H1 (cell line): ENCODE measurements around the gene WDR1. TPM values are rescaled to one million over a fixed set of nuclear protein-coding genes. Genes with fewer than 3 reads are reported as not detected.

Source experiments
- CTCF ChIA-PET: fragments of 300-600 bp; sonication (Branson Sonifier 250); formaldehyde crosslinking; loops from one replicate; lab custom pipeline; 2021; ENCODE audit not compliant: partially characterized antibody; lab: Charles Lee
- POLR2A ChIA-PET: fragments of 300-600 bp; sonication (Branson Sonifier 250); formaldehyde crosslinking; loops from one replicate; lab custom pipeline; 2021; ENCODE audit warnings: inconsistent platforms; ENCODE audit not compliant: partially characterized antibody; lab: Charles Lee
- DNase-seq, 2 experiments: peaks; one replicate each; pipeline versions ENCODE4 v3.0.0 to v3.0.0-alpha.2; 2010 to 2022; ENCODE audit warnings: low spot score in 2 of 2, low read depth in 1 of 2, mixed read lengths in 1 of 2
- FAIRE-seq: peaks from 2 replicates; lab custom pipeline; 2011; peaks lifted over from hg19 to GRCh38; lab: Jason Lieb, UNC
- H2AFZ ChIP-seq: 2 replicates; pipeline ENCODE4 v1.8.1; 2012; ENCODE audit warnings: low read length, inconsistent platforms
- H2AK5ac ChIP-seq: 2 replicates; pipeline ENCODE4 v1.6.1; 2013; ENCODE audit warnings: low read depth, low read length
- H2BK120ac ChIP-seq: replicated peaks from 2 replicates; pipeline ENCODE3; 2013; ENCODE audit warnings: low read depth, low read length, inconsistent platforms
- H2BK12ac ChIP-seq: 2 replicates; pipeline ENCODE4 v1.6.1; 2013; ENCODE audit warnings: low read depth, low read length
- H2BK15ac ChIP-seq: 2 replicates; pipeline ENCODE4 v1.6.1; 2013; ENCODE audit warnings: low read length
- H2BK20ac ChIP-seq: 2 replicates; pipeline ENCODE4 v1.6.1; 2013; ENCODE audit warnings: low read length
- H2BK5ac ChIP-seq: 2 replicates; pipeline ENCODE4 v1.6.1; 2013; ENCODE audit warnings: low read depth, low read length
- H3K14ac ChIP-seq: 2 replicates; pipeline ENCODE4 v1.6.1; 2013; ENCODE audit warnings: inconsistent platforms; ENCODE audit not compliant: insufficient read length
- H3K18ac ChIP-seq: 2 replicates; pipeline ENCODE4 v1.6.1; 2013; ENCODE audit warnings: low read length; ENCODE audit errors: extremely low read depth
- H3K23ac ChIP-seq: 2 replicates; pipeline ENCODE4 v1.6.1; 2013; ENCODE audit warnings: inconsistent platforms; ENCODE audit not compliant: insufficient read length
- H3K23me2 ChIP-seq: 2 replicates; pipeline ENCODE4 v1.6.1; 2013; ENCODE audit warnings: low read depth, low read length
- H3K27ac ChIP-seq: 2 replicates; pipeline ENCODE4 v1.6.1; 2011; ENCODE audit warnings: low read depth, low read length, inconsistent platforms
- H3K27me3 ChIP-seq, 4 experiments: replicated peaks in 1 of 4; 1 replicate in 1 of 4; 2 replicates in 3 of 4; pipeline versions ENCODE4 v1.6.1 to v1.8.1; 2011 to 2013; ENCODE audit warnings: low read length in 3 of 4, mild to moderate bottlenecking in 3 of 4, inconsistent platforms in 2 of 4, mixed read lengths in 2 of 4, moderate library complexity in 1 of 4; ENCODE audit not compliant: control insufficient read depth in 3 of 4, insufficient read depth in 3 of 4; ENCODE audit errors: extremely low read depth in 1 of 4
- H3K36me3 ChIP-seq, 4 experiments: 2 replicates each; pipeline versions ENCODE4 v1.6.1 to v1.8.1; 2011 to 2013; ENCODE audit warnings: mild to moderate bottlenecking in 4 of 4, low read length in 3 of 4, moderate library complexity in 2 of 4, control low read depth in 1 of 4, inconsistent platforms in 1 of 4; ENCODE audit not compliant: insufficient read depth in 4 of 4, control insufficient read depth in 2 of 4
- H3K4ac ChIP-seq: replicated peaks from 2 replicates; pipeline ENCODE3; 2013; ENCODE audit warnings: low read length, low read depth, mixed read lengths, inconsistent platforms; ENCODE audit not compliant: insufficient read length
- H3K4me1 ChIP-seq, 4 experiments: replicated peaks in 1 of 4; 1 replicate in 1 of 4; 2 replicates in 3 of 4; pipeline versions ENCODE4 v1.6.1 to v1.8.1; 2011 to 2013; ENCODE audit warnings: low read length in 3 of 4, inconsistent platforms in 2 of 4, mixed read lengths in 1 of 4; ENCODE audit not compliant: insufficient read depth in 4 of 4, control insufficient read depth in 3 of 4
- H3K4me2 ChIP-seq, 2 experiments: 2 replicates each; pipeline versions ENCODE4 v1.6.1 to v1.8.1; 2011 to 2013; ENCODE audit warnings: low read depth in 2 of 2, low read length in 2 of 2, control low read depth in 1 of 2, inconsistent platforms in 1 of 2, mild to moderate bottlenecking in 1 of 2; ENCODE audit not compliant: insufficient read depth in 1 of 2
- H3K4me3 ChIP-seq, 4 experiments: fragments of 200-600, 300-600 bp in 1 of 4; sonication (generic), shearing (Covaris generic), sonication (Bioruptor Twin) in 1 of 4; 2 replicates each; pipeline versions ENCODE4 v1.5.1 to v1.8.1; 2011 to 2016; ENCODE audit warnings: low read length in 4 of 4, low read depth in 3 of 4, control low read depth in 2 of 4, inconsistent platforms in 2 of 4, mild to moderate bottlenecking in 2 of 4, mixed read lengths in 1 of 4, moderate library complexity in 1 of 4; ENCODE audit not compliant: insufficient read depth in 2 of 4; ENCODE audit errors: extremely low read depth in 1 of 4
- H3K56ac ChIP-seq: replicated peaks from 2 replicates; pipeline ENCODE3; 2013; ENCODE audit warnings: low read depth, mild to moderate bottlenecking, mixed read lengths, low read length, inconsistent platforms; ENCODE audit not compliant: insufficient read length
- H3K79me1 ChIP-seq: 2 replicates; pipeline ENCODE4 v1.6.1; 2013; ENCODE audit warnings: low read depth, low read length, control low read depth
- H3K79me2 ChIP-seq, 2 experiments: 2 replicates each; pipeline versions ENCODE4 v1.6.1 to v1.8.1; 2012 to 2013; ENCODE audit warnings: low read length in 2 of 2, mild to moderate bottlenecking in 2 of 2, inconsistent platforms in 1 of 2; ENCODE audit not compliant: insufficient read depth in 2 of 2, control insufficient read depth in 1 of 2
- H3K9ac ChIP-seq, 4 experiments: replicated peaks in 1 of 4; 1 replicate in 1 of 4; 2 replicates in 3 of 4; pipeline versions ENCODE4 v1.6.1 to v1.8.1; 2011 to 2013; ENCODE audit warnings: low read depth in 3 of 4, low read length in 3 of 4, control low read depth in 2 of 4, mild to moderate bottlenecking in 2 of 4, moderate library complexity in 2 of 4, inconsistent platforms in 1 of 4; ENCODE audit errors: extremely low read depth in 1 of 4
- H3K9me3 ChIP-seq, 2 experiments: 2 replicates each; pipeline versions ENCODE4 v1.6.1 to v1.8.1; 2012 to 2013; ENCODE audit warnings: mild to moderate bottlenecking in 2 of 2, moderate library complexity in 2 of 2, control low read depth in 1 of 2, inconsistent platforms in 1 of 2, low read depth in 1 of 2, low read length in 1 of 2, mixed read lengths in 1 of 2; ENCODE audit not compliant: insufficient read depth in 2 of 2
- H4K20me1 ChIP-seq, 2 experiments: replicated peaks in 1 of 2; 2 replicates each; pipeline versions ENCODE3 to v1.8.1; 2011 to 2013; ENCODE audit warnings: inconsistent platforms in 2 of 2, low read length in 2 of 2, mild to moderate bottlenecking in 1 of 2; ENCODE audit not compliant: insufficient read depth in 2 of 2, control insufficient read depth in 1 of 2
- H4K5ac ChIP-seq: 2 replicates; pipeline ENCODE4 v1.6.1; 2013; ENCODE audit warnings: low read length, low read depth, mixed read lengths, inconsistent platforms; ENCODE audit not compliant: insufficient read length
- H4K8ac ChIP-seq: 2 replicates; pipeline ENCODE4 v1.8.0; 2013; ENCODE audit warnings: mild to moderate bottlenecking, moderate library complexity, low read length, inconsistent platforms; ENCODE audit not compliant: insufficient read depth; ENCODE audit errors: extremely low read depth
- H4K91ac ChIP-seq: replicated peaks from 2 replicates; pipeline ENCODE3; 2013; ENCODE audit warnings: low read length, mixed read lengths, inconsistent platforms; ENCODE audit not compliant: insufficient read length
- ASH2L ChIP-seq: fragments of 200-600, 300-600 bp; sonication (generic); IDR thresholded peaks from one replicate; pipeline ENCODE4 v1.7.1; 2017; ENCODE audit warnings: low read length
- BACH1 ChIP-seq: IDR thresholded peaks from 2 replicates; pipeline ENCODE4 v1.6.1; 2012; ENCODE audit warnings: low read length, improper control_type of control experiment
- CEBPB ChIP-seq: IDR thresholded peaks from 2 replicates; pipeline ENCODE4 v1.6.1; 2012; ENCODE audit warnings: low read depth, low read length
- FOSL1 ChIP-seq: IDR thresholded peaks from 2 replicates; pipeline ENCODE4 v1.6.1; 2011; ENCODE audit warnings: mild to moderate bottlenecking, low read depth, low read length, moderate library complexity; ENCODE audit not compliant: insufficient read depth
- JUND ChIP-seq: IDR thresholded peaks from 2 replicates; pipeline ENCODE4 v1.6.1; 2011; ENCODE audit warnings: mild to moderate bottlenecking, improper control_type of control experiment, low read length
- KDM1A ChIP-seq: fragments of 200-600, 300-600 bp; sonication (generic); IDR thresholded peaks from 2 replicates; pipeline ENCODE4 v1.7.1; 2016; ENCODE audit warnings: mild to moderate bottlenecking, low read length, borderline replicate concordance
- KDM4A ChIP-seq: IDR thresholded peaks from one replicate; pipeline ENCODE4 v1.7.1; 2012; ENCODE audit warnings: low read depth, mild to moderate bottlenecking, moderate library complexity, low read length, inconsistent platforms; ENCODE audit not compliant: severe bottlenecking
- RBBP5 ChIP-seq: IDR thresholded peaks from 2 replicates; pipeline ENCODE4 v1.7.1; 2012; ENCODE audit warnings: low read depth, mild to moderate bottlenecking, inconsistent platforms, low read length, moderate library complexity, borderline replicate concordance
- RFX5 ChIP-seq: IDR thresholded peaks from 2 replicates; pipeline ENCODE4 v1.6.1; 2011; ENCODE audit warnings: low read depth, low read length, improper control_type of control experiment, borderline replicate concordance
- SP2 ChIP-seq: IDR thresholded peaks from 2 replicates; pipeline ENCODE4 v1.6.1; 2012; ENCODE audit warnings: mild to moderate bottlenecking, low read length, inconsistent platforms
- ZNF274 ChIP-seq: IDR thresholded peaks from 2 replicates; pipeline ENCODE4 v1.7.0; 2012; ENCODE audit warnings: low read length, borderline replicate concordance; ENCODE audit errors: extremely low read depth
- WGBS, 2 experiments: shearing (Covaris generic) in 1 of 2; methylation state at CpG; one replicate each; pipeline versions ENCODE4 v1.1.6 to v1.1.7; 2013 to 2015; ENCODE audit warnings: low lambda C conversion rate in 2 of 2, mixed read lengths in 2 of 2, inconsistent platforms in 1 of 2, low coverage in 1 of 2, missing lambda C conversion rate in 1 of 2; ENCODE audit not compliant: insufficient replicate concordance in 2 of 2, insufficient coverage in 1 of 2, insufficient read length in 1 of 2; ENCODE audit errors: extremely low coverage in 1 of 2, missing lambda C conversion rate in 1 of 2; 5-methylcytosine and 5-hydroxymethylcytosine counted together
- polyA plus RNA-seq, 7 experiments: library from polyadenylated mRNA; depleted of rRNA in 3 of 7; stranded (reverse) in 5 of 7; unstranded in 2 of 7; fragments of >200 nt in 5 of 7; fragments of 200-250 nt in 2 of 7; gene quantifications; 1 replicate in 5 of 7; 2 replicates in 1 of 7; 4 replicates in 1 of 7; pipeline versions ENCODE4 v1.2.1 to v1.2.3, GENCODE V29; 2011 to 2013; ENCODE audit warnings: missing spikeins in 2 of 7, mixed read lengths in 2 of 7
- total RNA-seq: library from RNA; stranded (reverse); fragmentation: NEBNext Ultra II Directional; extraction: Animal tissue kit (Norgen Biotek cat#: 25700); gene quantifications from 2 replicates; pipeline ENCODE4 v1.2.1, GENCODE V29; 2021
- TF ChIP-seq, protein P1 (sequence below): IDR thresholded peaks from 2 replicates; pipeline ENCODE4 v1.6.1; 2011; ENCODE audit warnings: low read length, improper control_type of control experiment

WDR1 gene
- total and polyA plus RNA-seq, 2 of the 8 experiments (the other 6 are each of a cell fraction or from before 2014, with no cell fraction given) = 315 to 377 TPM

DNA sequence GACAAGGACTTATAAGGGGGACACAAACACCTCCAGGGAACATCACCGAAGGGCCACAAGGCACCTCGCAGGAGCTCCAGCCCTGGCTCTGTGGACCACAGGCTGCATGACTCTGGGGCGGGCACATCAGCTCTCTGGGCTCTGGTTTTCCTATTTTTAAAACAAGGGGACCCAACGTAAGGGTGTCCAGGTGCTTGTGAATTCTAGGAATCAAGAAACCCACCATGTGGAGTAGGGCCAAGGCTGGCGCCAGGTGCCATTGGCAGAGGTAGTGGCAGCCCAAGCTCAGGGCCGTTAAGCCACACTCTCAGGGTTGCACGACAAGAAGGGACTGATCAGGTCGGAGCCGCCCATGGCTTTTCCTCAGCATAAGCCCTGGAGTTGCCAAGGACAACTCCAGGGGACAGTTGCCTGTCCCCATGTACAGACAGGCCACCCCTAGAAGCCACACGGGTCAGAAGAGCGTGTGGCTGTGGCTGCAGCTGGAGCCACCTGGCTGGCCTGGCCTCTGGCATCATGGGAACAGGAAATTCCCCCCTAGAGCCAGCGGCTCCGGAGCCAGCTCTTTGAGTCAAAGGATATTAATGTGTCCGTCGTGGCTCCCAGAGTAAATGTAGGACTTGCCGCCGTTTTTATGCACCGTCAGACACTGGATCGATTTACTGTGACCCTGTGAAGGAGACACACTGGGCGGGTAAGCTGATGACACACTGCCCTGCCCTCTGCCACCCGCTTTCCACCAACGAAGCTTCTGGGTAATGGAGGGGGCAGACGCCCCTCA lies 32.5 kb downstream of the WDR1 start:
- H2AFZ ChIP-seq = no peak overlapping the region
- H3K23ac ChIP-seq = no peak overlapping the region
- H3K79me2 ChIP-seq = peaks cover 0 to 4% of the 10 kb centered on the region in 2 experiments; a peak in 1 of 4 replicates
- no peaks in the 10 kb centered on the region for H3K9me3 ChIP-seq
- POLR2A ChIA-PET = interaction anchor here (0.7 to 2.6 kb wide), 5 partner anchors 9 to 29 kb away, joined by 3 to 12 read pairs (median 9); no protein-coding TSS in a partner anchor
- H3K27ac ChIP-seq = no peak overlapping the region
- H4K20me1 ChIP-seq = peaks cover 12 to 43% of the 10 kb centered on the region in 2 experiments
- H3K14ac ChIP-seq = no peak overlapping the region
- no peak overlapping the region for H3K4me2 ChIP-seq
- FAIRE-seq = no peak
- CTCF ChIA-PET = interaction anchor here (0.8 to 2.0 kb wide), 5 partner anchors 10 to 57 kb away, joined by 3 to 5 read pairs (median 5); no protein-coding TSS in a partner anchor
- H3K4ac ChIP-seq = no peak overlapping the region
- H3K36me3 ChIP-seq = peaks cover 72 to 98% (median 95%) of the 10 kb centered on the region in 4 experiments
- H2BK20ac ChIP-seq = no peak overlapping the region
- H2AK5ac ChIP-seq = no peak overlapping the region
- H4K5ac ChIP-seq = no peak overlapping the region
- no peaks in the 10 kb centered on the region for H3K23me2 ChIP-seq
- no peak overlapping the region for H2BK120ac ChIP-seq
- H3K9ac ChIP-seq = no peak overlapping the region
- peak overlapping the region; percentile 46; the same call in 1 of the 2 replicates for H4K8ac ChIP-seq
- H4K91ac ChIP-seq = no peak overlapping the region
- DNase-seq = no peak
- no peak overlapping the region for H3K4me3 ChIP-seq
- no peak overlapping the region for H2BK12ac ChIP-seq
- no peak overlapping the region for H3K56ac ChIP-seq
- H3K4me1 ChIP-seq = no peaks in the 10 kb centered on the region
- H2BK5ac ChIP-seq = no peak overlapping the region
- H2BK15ac ChIP-seq = no peak overlapping the region
- H3K27me3 ChIP-seq = no peaks in the 10 kb centered on the region
- H3K79me1 ChIP-seq = peaks cover 4% of the 10 kb centered on the region; the same call in 1 of the 2 replicates
- H3K18ac ChIP-seq = no peak overlapping the region
- WGBS, 2 experiments = 92% methylated on average over 23 of the region's 23 CpGs; no CpG with 5 or more reads in 1 of the 2 experiments
- TF ChIP-seq KDM4A = no peak
- no peak for TF ChIP-seq JUND
- no peak for TF ChIP-seq ASH2L
- no peak for TF ChIP-seq BACH1
- TF ChIP-seq RFX5 = no peak
- TF ChIP-seq SP2 = no peak
- TF ChIP-seq, protein P1, sequence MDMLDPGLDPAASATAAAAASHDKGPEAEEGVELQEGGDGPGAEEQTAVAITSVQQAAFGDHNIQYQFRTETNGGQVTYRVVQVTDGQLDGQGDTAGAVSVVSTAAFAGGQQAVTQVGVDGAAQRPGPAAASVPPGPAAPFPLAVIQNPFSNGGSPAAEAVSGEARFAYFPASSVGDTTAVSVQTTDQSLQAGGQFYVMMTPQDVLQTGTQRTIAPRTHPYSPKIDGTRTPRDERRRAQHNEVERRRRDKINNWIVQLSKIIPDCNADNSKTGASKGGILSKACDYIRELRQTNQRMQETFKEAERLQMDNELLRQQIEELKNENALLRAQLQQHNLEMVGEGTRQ = no peak
- TF ChIP-seq CEBPB = no peak
- TF ChIP-seq RBBP5 = no peak
- TF ChIP-seq ZNF274 = no peak
- TF ChIP-seq KDM1A = no peak
- TF ChIP-seq FOSL1 = no peak
